Measurements from ENCODE around the gene RYR1. TPM values are rescaled to one million over a fixed set of nuclear protein-coding genes. Genes with fewer than 3 reads are reported as not detected.
A peak's percentile ranks its signal among the peaks of the same experiment; 100 is the strongest.

RYR1 gene
- polyA plus RNA-seq, 4 donors, result 0.81 to 2.3 TPM; not detected in 2

DNA sequence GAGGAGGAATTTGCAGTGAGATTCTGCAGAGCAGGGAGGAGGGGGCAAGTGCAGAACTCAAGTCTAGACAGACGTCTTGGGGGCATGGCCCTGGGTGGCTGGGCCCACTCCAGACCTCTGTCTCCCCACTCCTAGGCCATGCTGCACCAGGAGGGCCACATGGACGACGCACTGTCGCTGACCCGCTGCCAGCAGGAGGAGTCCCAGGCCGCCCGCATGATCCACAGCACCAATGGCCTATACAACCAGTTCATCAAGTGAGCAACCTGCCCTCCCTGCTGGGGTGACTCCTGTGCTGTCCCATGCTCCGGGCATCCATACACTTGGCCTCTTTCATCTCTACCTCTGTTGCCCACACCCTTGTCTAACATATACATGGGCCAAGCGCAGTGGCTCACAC, 18.1 kb downstream of the RYR1 start:
- no peaks in the 10 kb centered on the region for H3K36me3 ChIP-seq (ENCODE audit: control insufficient read depth in 3 of 3, insufficient read depth in 2 of 3, low read depth in 1 of 3, low read length in 3 of 3)
- H3K9me3 ChIP-seq (ENCODE audit: control insufficient read depth in 2 of 2, insufficient read depth in 1 of 2, low read depth in 1 of 2, low read length in 1 of 2), result no peaks in the 10 kb centered on the region
- H3K4me3 ChIP-seq (ENCODE audit: low read depth in 1 of 3, low read length in 3 of 3), result no peak overlapping the region
- H3K27me3 ChIP-seq (ENCODE audit: control insufficient read depth in 3 of 3, insufficient read depth in 3 of 3, low read length in 3 of 3), result peaks cover 0 to 3% (median 0%) of the 10 kb centered on the region in 3 donors
- DNase-seq, result no peak
- no peaks in the 10 kb centered on the region for H3K4me1 ChIP-seq (ENCODE audit: control insufficient read depth in 3 of 3, insufficient read depth in 2 of 3, low read depth in 1 of 3, low read length in 2 of 3)
- H3K27ac ChIP-seq (ENCODE audit: low read depth in 1 of 3, low read length in 2 of 3), result no peak overlapping the region
- FAIRE-seq, result no peak
- WGBS, 3 donors, result 70 to 88% (median 83%) methylated on average over 8 to 9 of the region's 9 CpGs

DNA sequence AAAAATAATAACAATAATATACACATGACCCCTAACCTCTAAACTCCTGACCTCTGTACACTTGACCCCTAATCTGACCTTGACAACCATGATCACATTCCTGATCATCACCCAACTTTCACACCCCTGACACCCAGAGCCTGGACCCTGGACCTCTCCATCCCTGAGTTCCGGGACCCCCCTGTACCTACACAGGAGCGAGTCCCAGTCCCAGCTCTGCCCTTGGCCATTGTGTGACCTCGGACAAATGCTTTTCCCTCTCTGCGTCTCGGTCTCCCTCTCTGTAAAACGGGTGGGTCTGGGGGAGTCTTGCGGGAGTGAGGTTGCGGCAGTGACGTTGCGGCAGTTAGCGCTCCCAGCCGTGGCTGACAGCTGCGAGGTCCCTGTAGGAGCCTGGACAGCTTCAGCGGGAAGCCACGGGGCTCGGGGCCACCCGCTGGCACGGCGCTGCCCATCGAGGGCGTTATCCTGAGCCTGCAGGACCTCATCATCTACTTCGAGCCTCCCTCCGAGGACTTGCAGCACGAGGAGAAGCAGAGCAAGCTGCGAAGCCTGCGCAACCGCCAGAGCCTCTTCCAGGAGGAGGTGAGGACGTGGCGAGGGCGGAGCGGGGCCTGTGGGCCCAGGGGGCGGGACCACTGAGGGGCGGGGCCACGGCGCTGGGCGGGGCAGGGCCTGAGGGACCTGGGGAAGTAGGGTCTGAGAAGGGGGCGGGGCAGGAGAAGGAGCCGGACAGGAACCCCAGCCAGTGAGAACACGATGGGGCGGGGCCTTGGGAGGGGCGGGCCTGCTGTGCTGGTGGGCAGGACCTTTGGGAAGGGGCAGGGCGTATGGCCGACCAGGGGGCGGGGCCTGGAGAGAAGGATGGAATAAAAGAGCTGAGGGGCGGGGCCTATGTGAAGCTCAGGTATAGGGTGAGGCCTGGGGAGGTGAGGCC, 19.2 kb downstream of the RYR1 start:
- Histone ChIP-seq H3K27ac (ENCODE audit: low read depth in 1 of 3, low read length in 2 of 3) (no peak overlapping the region), H3K9me3 (ENCODE audit: control insufficient read depth in 2 of 2, insufficient read depth in 1 of 2, low read depth in 1 of 2, low read length in 1 of 2) (no peaks in the 10 kb centered on the region), H3K27me3 (ENCODE audit: control insufficient read depth in 3 of 3, insufficient read depth in 3 of 3, low read length in 3 of 3) (peaks cover 0 to 3% (median 0%) of the 10 kb centered on the region in 3 donors), H3K4me3 (ENCODE audit: low read depth in 1 of 3, low read length in 3 of 3) (no peak overlapping the region), H3K36me3 (ENCODE audit: control insufficient read depth in 3 of 3, insufficient read depth in 2 of 3, low read depth in 1 of 3, low read length in 3 of 3) (no peaks in the 10 kb centered on the region), H3K4me1 (ENCODE audit: control insufficient read depth in 3 of 3, insufficient read depth in 2 of 3, low read depth in 1 of 3, low read length in 2 of 3) (no peaks in the 10 kb centered on the region)
- peak in 1 of 2 donors; percentile 21 for DNase-seq
- no peak for FAIRE-seq
- 68 to 82% (median 72%) methylated on average over 40 to 45 of the region's 45 CpGs for WGBS, 3 donors

DNA sequence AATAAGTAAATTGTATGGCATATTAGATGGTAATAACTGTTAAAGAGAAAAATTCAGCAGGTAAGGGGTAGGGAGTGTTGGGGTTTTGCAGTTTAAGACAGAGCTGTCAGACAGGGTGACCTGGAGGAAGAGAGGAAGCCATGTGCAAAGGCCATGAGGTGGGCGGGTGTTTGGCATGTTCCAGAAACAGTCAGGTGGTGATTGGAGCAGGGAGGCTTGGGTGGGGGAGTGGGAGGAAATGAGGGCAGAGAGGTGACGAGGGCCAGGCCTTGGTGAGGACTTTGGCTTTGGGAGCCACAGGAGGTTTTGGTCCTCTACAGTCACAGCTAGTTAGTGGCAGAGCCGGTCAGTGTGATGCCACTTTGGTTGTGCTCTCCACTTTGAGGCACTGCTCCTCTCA, 20.1 kb downstream of the RYR1 start:
- DNase-seq (no peak), FAIRE-seq (no peak)
- Histone ChIP-seq H3K27me3 (ENCODE audit: control insufficient read depth in 3 of 3, insufficient read depth in 3 of 3, low read length in 3 of 3) (peaks cover 0 to 3% (median 0%) of the 10 kb centered on the region in 3 donors), H3K27ac (ENCODE audit: low read depth in 1 of 3, low read length in 2 of 3) (no peak overlapping the region), H3K36me3 (ENCODE audit: control insufficient read depth in 3 of 3, insufficient read depth in 2 of 3, low read depth in 1 of 3, low read length in 3 of 3) (no peaks in the 10 kb centered on the region), H3K4me1 (ENCODE audit: control insufficient read depth in 3 of 3, insufficient read depth in 2 of 3, low read depth in 1 of 3, low read length in 2 of 3) (no peaks in the 10 kb centered on the region), H3K9me3 (ENCODE audit: control insufficient read depth in 2 of 2, insufficient read depth in 1 of 2, low read depth in 1 of 2, low read length in 1 of 2) (no peaks in the 10 kb centered on the region), H3K4me3 (ENCODE audit: low read depth in 1 of 3, low read length in 3 of 3) (no peak overlapping the region)
- 55 to 67% (median 55%) methylated on average over 3 of the region's 3 CpGs for WGBS, 3 donors

DNA sequence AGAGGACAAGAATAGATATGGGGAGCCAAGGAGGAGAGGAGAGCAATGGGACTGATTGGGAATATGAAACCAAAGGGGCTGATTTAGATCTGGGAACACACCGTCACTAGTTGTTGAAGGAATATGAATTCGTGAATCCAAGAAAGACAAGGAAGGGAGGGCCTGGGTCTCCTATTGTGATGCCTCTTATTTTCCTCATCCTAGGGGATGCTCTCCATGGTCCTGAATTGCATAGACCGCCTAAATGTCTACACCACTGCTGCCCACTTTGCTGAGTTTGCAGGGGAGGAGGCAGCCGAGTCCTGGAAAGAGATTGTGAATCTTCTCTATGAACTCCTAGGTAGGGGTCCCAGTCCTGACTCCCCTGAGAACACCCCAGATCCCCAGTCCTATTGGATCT, 21.5 kb downstream of the RYR1 start:
- Histone ChIP-seq H3K36me3 (ENCODE audit: control insufficient read depth in 3 of 3, insufficient read depth in 2 of 3, low read depth in 1 of 3, low read length in 3 of 3) (no peaks in the 10 kb centered on the region), H3K4me3 (ENCODE audit: low read depth in 1 of 3, low read length in 3 of 3) (no peak overlapping the region), H3K27ac (ENCODE audit: low read depth in 1 of 3, low read length in 2 of 3) (no peak overlapping the region), H3K4me1 (ENCODE audit: control insufficient read depth in 3 of 3, insufficient read depth in 2 of 3, low read depth in 1 of 3, low read length in 2 of 3) (no peaks in the 10 kb centered on the region), H3K9me3 (ENCODE audit: control insufficient read depth in 2 of 2, insufficient read depth in 1 of 2, low read depth in 1 of 2, low read length in 1 of 2) (no peaks in the 10 kb centered on the region), H3K27me3 (ENCODE audit: control insufficient read depth in 3 of 3, insufficient read depth in 3 of 3, low read length in 3 of 3) (peaks cover 0 to under 1% (median 0%) of the 10 kb centered on the region in 3 donors)
- WGBS, 3 donors, result 45 to 52% (median 50%) methylated on average over 4 of the region's 4 CpGs
- peak in 1 of 2 donors; percentile 21 for DNase-seq
- no peak for FAIRE-seq

DNA sequence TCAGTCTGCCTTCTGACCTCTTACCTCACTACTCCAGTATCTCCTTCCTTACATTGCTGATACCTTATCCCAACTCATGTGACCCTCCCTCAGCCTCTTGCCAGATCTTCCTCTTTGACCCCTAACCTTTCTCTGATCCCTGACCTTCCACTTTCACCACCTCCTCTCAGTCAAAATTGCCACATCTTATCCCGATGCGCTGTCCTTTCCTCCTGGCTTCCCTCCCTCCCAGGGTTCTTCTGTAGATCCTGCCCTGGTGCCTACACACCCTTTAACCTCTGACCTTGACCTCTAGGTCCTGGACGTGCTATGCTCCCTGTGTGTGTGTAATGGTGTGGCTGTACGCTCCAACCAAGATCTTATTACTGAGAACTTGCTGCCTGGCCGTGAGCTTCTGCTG, 23.7 kb downstream of the RYR1 start:
- no peaks in the 10 kb centered on the region for H3K4me1 ChIP-seq (ENCODE audit: control insufficient read depth in 3 of 3, insufficient read depth in 2 of 3, low read depth in 1 of 3, low read length in 2 of 3)
- H3K27me3 ChIP-seq (ENCODE audit: control insufficient read depth in 3 of 3, insufficient read depth in 3 of 3, low read length in 3 of 3), result no peaks in the 10 kb centered on the region
- no peak overlapping the region for H3K4me3 ChIP-seq (ENCODE audit: low read depth in 1 of 3, low read length in 3 of 3)
- no peaks in the 10 kb centered on the region for H3K36me3 ChIP-seq (ENCODE audit: control insufficient read depth in 3 of 3, insufficient read depth in 2 of 3, low read depth in 1 of 3, low read length in 3 of 3)
- H3K9me3 ChIP-seq (ENCODE audit: control insufficient read depth in 2 of 2, insufficient read depth in 1 of 2, low read depth in 1 of 2, low read length in 1 of 2), result no peaks in the 10 kb centered on the region
- no peak overlapping the region for H3K27ac ChIP-seq (ENCODE audit: low read depth in 1 of 3, low read length in 2 of 3)
- 56 to 70% (median 60%) methylated on average over 5 of the region's 5 CpGs for WGBS, 3 donors
- DNase-seq, result no peak
- FAIRE-seq, result no peak

DNA sequence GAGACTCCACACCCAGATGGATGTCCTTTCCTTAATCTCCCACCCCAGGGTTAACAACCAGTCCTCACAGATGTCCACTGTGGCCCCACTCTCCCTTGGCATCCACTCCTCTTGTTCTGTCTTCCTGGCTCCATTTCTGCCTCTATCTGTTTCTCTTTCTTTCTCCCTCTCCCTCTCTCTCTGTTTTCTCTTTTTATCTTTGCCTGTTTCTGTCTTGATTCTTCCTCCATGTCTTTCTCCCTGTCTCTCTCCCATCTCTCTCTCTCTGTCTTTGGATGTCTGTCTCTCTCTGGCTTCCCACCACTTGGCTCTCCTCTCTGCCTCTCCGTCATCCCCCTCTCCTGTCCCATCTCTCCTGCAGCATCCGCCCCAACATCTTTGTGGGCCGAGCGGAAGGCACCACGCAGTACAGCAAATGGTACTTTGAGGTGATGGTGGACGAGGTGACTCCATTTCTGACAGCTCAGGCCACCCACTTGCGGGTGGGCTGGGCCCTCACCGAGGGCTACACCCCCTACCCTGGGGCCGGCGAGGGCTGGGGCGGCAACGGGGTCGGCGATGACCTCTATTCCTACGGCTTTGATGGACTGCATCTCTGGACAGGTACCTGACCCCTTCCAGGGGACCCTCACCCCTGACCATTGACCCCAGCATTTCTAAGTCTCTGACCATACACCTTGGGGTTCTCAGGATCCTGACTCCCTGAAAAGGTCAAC, 24.4 kb downstream of the RYR1 start:
- no peaks in the 10 kb centered on the region for H3K9me3 ChIP-seq (ENCODE audit: control insufficient read depth in 2 of 2, insufficient read depth in 1 of 2, low read depth in 1 of 2, low read length in 1 of 2)
- H3K36me3 ChIP-seq (ENCODE audit: control insufficient read depth in 3 of 3, insufficient read depth in 2 of 3, low read depth in 1 of 3, low read length in 3 of 3), result no peaks in the 10 kb centered on the region
- no peak overlapping the region for H3K4me3 ChIP-seq (ENCODE audit: low read depth in 1 of 3, low read length in 3 of 3)
- no peaks in the 10 kb centered on the region for H3K27me3 ChIP-seq (ENCODE audit: control insufficient read depth in 3 of 3, insufficient read depth in 3 of 3, low read length in 3 of 3)
- DNase-seq (no peak), FAIRE-seq (no peak)
- WGBS, 3 donors, result 87 to 91% (median 90%) methylated on average over 15 of the region's 15 CpGs
- H3K4me1 ChIP-seq (ENCODE audit: control insufficient read depth in 3 of 3, insufficient read depth in 2 of 3, low read depth in 1 of 3, low read length in 2 of 3), result no peaks in the 10 kb centered on the region
- H3K27ac ChIP-seq (ENCODE audit: low read depth in 1 of 3, low read length in 2 of 3), result no peak overlapping the region

DNA sequence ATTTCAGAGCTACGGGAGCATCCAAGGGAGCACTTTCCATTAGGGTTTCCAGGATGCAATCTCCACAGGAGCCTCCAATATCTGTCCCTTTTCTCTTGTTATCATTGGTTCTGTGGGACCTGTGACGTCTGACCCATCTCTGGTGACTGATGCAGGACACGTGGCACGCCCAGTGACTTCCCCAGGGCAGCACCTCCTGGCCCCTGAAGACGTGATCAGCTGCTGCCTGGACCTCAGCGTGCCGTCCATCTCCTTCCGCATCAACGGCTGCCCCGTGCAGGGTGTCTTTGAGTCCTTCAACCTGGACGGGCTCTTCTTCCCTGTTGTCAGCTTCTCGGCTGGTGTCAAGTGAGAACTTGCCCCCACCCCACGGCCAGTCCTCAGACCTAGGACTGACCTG, 25.5 kb downstream of the RYR1 start:
- no peak overlapping the region for H3K4me3 ChIP-seq (ENCODE audit: low read depth in 1 of 3, low read length in 3 of 3)
- H3K9me3 ChIP-seq (ENCODE audit: control insufficient read depth in 2 of 2, insufficient read depth in 1 of 2, low read depth in 1 of 2, low read length in 1 of 2), result no peaks in the 10 kb centered on the region
- no peak for DNase-seq
- no peaks in the 10 kb centered on the region for H3K4me1 ChIP-seq (ENCODE audit: control insufficient read depth in 3 of 3, insufficient read depth in 2 of 3, low read depth in 1 of 3, low read length in 2 of 3)
- no peaks in the 10 kb centered on the region for H3K36me3 ChIP-seq (ENCODE audit: control insufficient read depth in 3 of 3, insufficient read depth in 2 of 3, low read depth in 1 of 3, low read length in 3 of 3)
- no peak overlapping the region for H3K27ac ChIP-seq (ENCODE audit: low read depth in 1 of 3, low read length in 2 of 3)
- FAIRE-seq, result no peak
- WGBS, 3 donors, result 77 to 80% (median 78%) methylated on average over 13 of the region's 13 CpGs
- no peaks in the 10 kb centered on the region for H3K27me3 ChIP-seq (ENCODE audit: control insufficient read depth in 3 of 3, insufficient read depth in 3 of 3, low read length in 3 of 3)

DNA sequence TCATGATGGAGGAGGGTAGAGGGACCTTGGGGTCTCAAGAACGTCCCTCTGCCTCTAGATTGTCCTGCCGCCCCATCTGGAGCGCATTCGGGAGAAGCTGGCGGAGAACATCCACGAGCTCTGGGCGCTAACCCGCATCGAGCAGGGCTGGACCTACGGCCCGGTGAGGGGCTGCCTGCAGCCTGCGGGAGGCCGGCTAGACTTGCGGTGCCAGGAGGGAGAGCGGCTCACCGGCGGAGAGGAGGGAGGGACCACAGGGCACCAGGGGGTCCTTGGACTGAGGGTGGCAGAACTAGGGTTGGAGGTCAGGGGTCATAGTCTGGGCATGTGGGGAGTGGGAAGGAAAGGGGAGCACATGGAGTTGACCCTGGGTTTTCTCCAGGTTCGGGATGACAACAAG, 29.9 kb downstream of the RYR1 start:
- Histone ChIP-seq H3K27ac (ENCODE audit: low read depth in 1 of 3, low read length in 2 of 3) (no peak overlapping the region), H3K27me3 (ENCODE audit: control insufficient read depth in 3 of 3, insufficient read depth in 3 of 3, low read length in 3 of 3) (no peaks in the 10 kb centered on the region), H3K9me3 (ENCODE audit: control insufficient read depth in 2 of 2, insufficient read depth in 1 of 2, low read depth in 1 of 2, low read length in 1 of 2) (peaks cover 0 to 4% of the 10 kb centered on the region in 2 donors), H3K4me3 (ENCODE audit: low read depth in 1 of 3, low read length in 3 of 3) (no peak overlapping the region), H3K36me3 (ENCODE audit: control insufficient read depth in 3 of 3, insufficient read depth in 2 of 3, low read depth in 1 of 3, low read length in 3 of 3) (no peaks in the 10 kb centered on the region), H3K4me1 (ENCODE audit: control insufficient read depth in 3 of 3, insufficient read depth in 2 of 3, low read depth in 1 of 3, low read length in 2 of 3) (no peaks in the 10 kb centered on the region)
- DNase-seq (no peak), FAIRE-seq (no peak)
- 89 to 91% (median 90%) methylated on average over 18 of the region's 18 CpGs for WGBS, 3 donors
